Left ventricle myocardium superior (tissue), 1 donor: ENCODE data around the gene NGDN. TPM values are rescaled to one million over a fixed set of nuclear protein-coding genes. Genes with fewer than 3 reads are reported as not detected.
A peak's percentile ranks its signal among the peaks of the same experiment; 100 is the strongest.
"Not testable (repeated sequence)": the region's sequence is repeated elsewhere in the genome, so short reads cannot be mapped to it uniquely, and the experiment has no call there.

Experiments used
- ATAC-seq: fragments of 200-7000 bp; cut with Tn5 transposase; one replicate; pipeline ENCODE4 v1.9.1; 2020; ENCODE audit warnings: mild to moderate bottlenecking, moderate library complexity
- DNase-seq: peaks from one replicate; pipeline ENCODE4 v3.0.0-alpha.2; 2020
- intact Hi-C: fragments of 100-400 bp; cut with micrococcal nuclease; formaldehyde crosslinking; loops from one replicate; pipeline ENCODE4 v1.11.0; 2022
- total RNA-seq: library from RNA; stranded (reverse); fragmentation: NEBNext Ultra II Directional; extraction: Animal tissue kit (Norgen Biotek cat#: 25700); gene quantifications from one replicate; pipeline ENCODE4 v1.2.1, GENCODE V29; 2021
- donor health status: DM: no; HTN: yes; CAD: no; lungs with severe emphysema.

NGDN gene
- total RNA-seq, 1 donor from 2014 or later = 18.6 TPM

DNA sequence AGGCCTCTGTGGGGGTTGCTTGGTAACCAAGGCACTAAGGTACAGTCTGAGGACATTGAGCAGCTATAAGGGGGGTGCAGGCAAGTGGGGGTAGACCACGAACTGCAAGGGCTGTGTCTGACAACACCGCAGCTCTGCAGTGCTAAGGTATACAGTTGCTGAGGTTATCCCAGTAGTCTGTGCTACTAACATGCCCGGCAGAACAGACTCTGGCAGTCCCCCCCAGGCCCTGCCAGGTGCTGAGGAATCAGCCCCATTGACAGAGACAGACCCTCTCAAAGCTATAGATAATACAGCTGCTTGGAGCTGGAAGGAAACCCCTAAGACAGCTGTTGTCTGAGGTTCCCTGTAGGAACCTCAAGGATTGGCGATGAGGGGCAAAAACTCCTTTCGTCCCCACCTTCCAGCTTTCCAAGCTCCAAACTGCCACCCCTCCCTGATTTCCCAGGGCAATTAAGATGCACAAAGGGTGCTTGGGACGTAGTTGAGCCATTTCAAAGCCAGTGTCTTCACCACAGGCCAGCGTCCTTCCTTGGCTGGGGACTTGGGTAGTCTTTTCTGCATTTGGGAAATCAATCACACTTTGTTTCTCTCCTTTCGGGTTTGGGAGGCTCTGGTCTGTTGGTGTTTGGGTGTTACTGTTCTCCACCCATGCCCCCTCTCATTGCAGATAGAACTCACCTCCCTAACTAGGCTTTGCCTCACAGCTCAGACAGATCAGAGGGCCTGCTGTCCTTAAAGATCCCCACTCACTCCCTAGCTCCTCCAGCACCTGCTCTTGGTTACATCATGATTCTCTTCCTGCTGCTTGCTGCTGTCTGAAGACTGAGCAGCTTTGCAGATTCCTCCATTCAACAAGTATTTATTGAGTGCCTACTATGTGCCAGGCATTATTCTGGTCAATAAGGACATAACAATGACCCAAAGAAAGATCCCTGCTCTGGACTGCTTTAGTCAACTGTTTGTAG is 32.1 kb upstream of the NGDN start:
- intact Hi-C loops = no loop called here
- ATAC-seq (no peak), DNase-seq (no peak)

DNA sequence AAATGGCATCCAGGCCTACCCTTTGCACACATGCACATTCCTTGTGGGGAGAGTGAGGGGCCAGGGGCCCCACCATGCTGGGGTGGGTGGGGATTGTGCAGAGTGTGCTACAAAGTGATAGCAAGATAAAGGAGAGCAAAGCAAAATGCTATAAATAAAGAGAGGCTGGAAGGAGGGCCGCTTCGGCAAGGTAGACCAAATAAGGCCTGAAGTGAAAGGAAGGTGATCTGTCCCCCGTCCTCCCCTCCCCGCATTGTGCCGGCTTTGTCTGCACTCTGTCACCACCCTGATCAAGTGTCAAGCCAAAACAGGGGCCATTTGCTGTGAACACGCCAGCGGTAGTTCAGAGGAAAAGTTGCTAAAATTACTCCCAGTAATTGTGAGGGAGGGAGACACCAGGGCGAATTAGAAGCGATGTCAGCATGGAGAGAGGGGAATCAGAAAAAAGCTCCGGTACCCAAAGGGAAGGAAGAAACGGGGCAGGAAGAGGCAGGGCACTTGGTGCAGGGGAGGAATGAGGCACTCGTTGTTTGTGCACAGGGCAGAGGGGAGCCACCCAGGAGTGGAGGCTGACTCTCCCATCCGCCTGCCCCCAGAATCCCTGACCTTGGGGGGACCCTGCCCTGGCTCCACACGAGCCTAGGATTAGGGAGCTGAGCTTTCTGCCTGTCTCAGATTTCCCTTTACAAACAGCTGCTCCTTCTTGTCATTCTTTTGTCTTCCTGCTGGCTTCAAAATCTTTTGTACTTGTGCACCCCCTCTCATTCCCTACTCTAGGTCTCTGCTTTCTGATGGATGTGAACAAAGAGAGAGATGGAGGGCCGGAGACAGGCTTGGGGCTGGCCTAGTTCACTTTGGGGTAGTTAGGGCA is 31.2 kb upstream of the NGDN start:
- intact Hi-C loops = no loop called here
- DNase-seq = peak; percentile 82
- ATAC-seq = peak; percentile 51

GRCh38 chr14:23439107-23439835 is 30.2 kb upstream of the NGDN start:
- ATAC-seq (no peak), DNase-seq (no peak)
- intact Hi-C loops = no loop called here

DNA sequence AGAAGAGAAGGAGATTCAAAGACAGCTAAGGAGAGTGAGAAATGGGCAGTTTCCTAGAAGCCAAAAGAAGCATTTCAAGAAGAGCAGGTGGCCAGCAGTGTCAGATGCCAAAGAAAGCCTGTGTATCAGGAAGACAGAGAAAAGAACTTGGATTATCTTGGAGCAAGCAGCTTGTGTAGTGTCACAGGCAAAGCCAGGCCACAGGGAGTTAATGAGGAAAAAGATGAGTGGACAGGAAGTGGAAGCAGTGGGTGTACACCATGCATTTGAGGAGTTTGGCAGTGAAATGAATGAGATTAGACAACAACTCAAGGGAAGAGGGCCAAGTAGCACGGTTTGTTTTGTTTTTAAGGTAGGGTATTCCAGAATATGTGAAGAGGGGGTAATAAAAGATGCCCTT is 28.4 kb upstream of the NGDN start:
- ATAC-seq (no peak), DNase-seq (no peak)
- intact Hi-C loops = no loop called here

DNA sequence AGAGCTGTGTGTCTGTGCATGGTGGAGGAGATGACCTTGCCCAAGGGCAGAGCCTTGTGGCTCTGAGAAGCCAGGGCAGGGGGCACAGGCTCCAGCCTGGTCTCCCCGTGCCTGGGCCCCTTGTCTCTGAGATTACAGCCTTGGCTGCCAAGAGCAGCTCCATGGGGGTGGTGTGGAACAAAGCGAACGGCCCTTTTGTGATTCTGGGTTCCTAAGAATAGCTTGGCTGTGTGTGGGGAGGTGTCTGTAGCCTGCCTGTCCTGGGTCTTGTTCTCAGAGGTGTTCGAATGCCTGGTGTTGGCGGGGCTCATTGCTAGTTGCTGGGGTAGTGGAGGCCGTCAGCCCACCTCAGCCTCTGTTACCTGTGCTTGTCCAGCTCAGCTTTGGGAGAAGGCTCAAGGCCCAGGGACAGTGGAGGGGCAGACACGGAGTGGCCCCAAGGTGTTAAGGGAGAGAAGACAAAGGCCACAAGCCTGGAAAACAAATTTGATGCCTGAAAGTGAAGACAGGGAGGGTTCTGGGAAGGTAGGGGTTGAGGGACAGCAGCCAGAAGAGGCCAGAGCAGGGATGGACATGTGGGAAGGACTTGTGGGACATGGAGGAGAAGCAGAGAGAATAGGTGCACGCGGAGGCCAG is 26.7 kb upstream of the NGDN start:
- peak; percentile 85 for DNase-seq
- intact Hi-C loops = no loop called here
- ATAC-seq = peak; percentile 67

DNA sequence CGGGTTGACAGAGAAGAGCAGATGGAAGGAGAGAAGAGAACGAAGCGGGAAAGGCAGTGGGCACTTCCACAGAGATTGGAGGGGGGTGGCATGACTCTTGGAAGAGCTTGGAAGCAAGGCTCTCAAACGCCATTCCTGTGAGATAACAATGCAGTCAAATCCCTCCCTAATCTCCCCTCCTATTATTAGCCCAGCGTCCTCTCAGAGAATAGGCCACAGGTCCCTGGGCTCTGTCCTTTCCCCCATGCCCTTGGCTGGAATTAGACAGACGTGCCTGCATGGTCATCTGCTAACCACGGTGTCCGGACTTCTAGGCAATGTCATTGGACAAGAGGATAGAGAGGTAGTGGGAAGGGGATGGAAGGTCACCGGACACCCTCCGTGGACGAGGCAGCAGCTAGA is 26.1 kb upstream of the NGDN start:
- DNase-seq (peak; percentile 67), ATAC-seq (peak; percentile 77)
- intact Hi-C loops = no loop called here

DNA sequence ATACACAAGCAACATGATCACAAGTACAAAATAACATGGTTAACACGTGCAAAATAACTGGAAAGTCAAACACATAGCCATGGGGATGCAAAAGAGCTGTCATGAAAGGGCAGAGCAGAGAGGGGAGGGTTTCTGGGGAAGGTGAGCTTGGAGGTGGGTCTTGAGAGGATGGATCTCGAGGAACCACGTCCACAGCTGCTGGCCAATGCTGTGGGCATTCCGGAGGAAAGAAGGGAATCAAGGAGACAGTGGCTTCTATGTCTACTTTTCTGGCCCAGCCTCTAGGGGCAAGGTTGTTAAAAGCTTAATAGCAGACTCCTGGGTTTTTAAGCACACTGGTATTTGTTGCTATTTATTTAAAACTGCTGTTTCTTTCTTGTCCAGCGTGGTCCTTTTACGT is 25.6 kb upstream of the NGDN start:
- ATAC-seq = peak; percentile 10
- no peak for DNase-seq
- intact Hi-C loops = no loop called here

- ATAC-seq (peak; percentile 39), DNase-seq (no peak)
- intact Hi-C loops = no loop called here
Measured at GRCh38 chr14:23444314-23444713, 25.2 kb upstream of the NGDN start.

DNA sequence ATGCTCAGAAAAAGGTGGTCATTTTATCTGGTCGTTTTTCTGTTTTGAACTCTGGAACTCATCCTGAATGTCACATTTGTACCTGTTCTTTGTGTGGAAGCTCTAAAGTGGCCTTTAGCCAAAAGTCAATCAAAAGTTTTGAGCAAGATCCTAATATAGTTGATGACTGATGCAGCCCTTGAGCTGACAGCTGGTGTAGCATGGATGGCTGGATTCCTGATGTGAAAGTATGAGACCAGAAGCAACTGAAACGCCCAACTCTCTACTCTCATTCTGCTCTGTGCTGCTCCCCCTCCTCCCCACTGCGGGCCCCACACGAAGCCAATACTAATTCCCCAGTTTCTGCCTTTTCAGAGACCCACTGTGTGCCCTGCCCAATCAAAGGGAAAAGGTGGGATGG is 23.7 kb upstream of the NGDN start:
- intact Hi-C loops = no loop called here
- no peak for DNase-seq
- ATAC-seq = peak; percentile 7

GRCh38 chr14:23446291-23446851 is 23.1 kb upstream of the NGDN start:
- intact Hi-C loops = no loop called here
- ATAC-seq (peak; percentile 23), DNase-seq (no peak)

- intact Hi-C loops = no loop called here
- DNase-seq = no peak
- ATAC-seq = no peak
Measured at GRCh38 chr14:23447361-23448350, 21.8 kb upstream of the NGDN start.

DNA sequence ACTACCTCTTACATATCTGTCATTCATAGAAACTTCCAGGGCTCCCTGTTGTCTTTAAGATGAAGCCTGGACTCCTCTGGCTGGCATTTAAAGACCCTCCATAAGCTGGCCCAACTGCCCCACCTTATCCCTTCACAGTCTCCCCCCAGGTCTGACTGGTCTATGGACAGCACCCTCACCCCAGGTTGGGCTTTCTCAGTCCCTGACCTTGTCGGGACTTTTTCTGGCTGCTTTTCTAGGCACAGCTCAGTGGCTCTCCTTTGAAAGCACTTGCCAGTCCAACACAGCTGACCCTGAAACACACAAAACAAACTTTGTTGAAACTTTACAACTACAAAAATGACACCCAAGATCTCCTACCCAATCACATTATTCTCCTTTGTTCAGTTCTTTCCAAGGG is 20.2 kb upstream of the NGDN start:
- intact Hi-C loops = no loop called here
- ATAC-seq (peak; percentile 26), DNase-seq (no peak)

GRCh38 chr14:23450379-23450778 is 19.1 kb upstream of the NGDN start:
- ATAC-seq (no peak), DNase-seq (no peak)
- intact Hi-C loops = loop anchor here (10.0 kb wide), 1 partner anchor 126 kb away; the partner anchor contains the start of gene PABPN1

DNA sequence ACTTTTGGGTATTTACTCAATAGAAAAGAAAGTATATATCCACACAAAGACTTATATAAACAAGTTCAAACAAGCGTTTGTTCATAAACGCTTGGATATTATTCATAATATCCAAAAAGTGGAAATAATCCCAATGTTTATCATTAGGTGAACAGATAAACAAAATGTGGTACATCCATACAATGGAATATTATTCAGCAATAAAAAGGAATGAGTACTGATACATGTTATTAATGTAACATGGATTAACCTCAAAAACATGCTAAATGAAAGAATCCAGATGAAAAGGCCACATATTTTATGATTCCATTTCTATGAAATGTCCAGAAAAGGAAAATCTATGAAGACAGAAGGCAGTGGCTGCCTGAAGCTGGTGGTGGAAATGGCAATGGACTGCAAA is 17.3 kb upstream of the NGDN start:
- ATAC-seq (no peak), DNase-seq (no peak)
- intact Hi-C loops = loop anchor here (10.0 kb wide), 1 partner anchor 127 kb away; the partner anchor contains the start of gene PABPN1

DNA sequence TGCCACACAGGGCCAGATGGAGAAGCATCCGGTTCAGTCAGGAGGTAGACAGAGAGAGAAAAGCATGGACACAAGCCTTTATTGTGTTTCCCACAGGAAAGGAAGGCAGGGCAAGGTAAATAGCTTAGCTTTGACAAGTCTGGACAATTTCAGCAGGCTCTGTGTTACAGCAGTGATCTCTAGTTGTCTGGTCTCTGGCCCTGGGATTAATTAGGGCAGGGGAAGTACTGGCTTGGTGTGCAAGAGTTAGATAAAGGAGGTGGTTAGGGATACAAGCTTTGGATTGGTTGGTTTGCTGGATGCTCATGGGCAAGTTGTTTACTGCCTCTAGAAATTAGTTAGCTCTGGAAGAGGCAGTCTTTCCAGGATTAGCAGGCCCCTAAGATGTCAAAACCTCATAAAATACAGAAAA is 15.1 kb upstream of the NGDN start:
- DNase-seq (no peak), ATAC-seq (no peak)
- intact Hi-C loops = loop anchor here (10.0 kb wide), 1 partner anchor 130 kb away; the partner anchor contains the start of gene PABPN1

- intact Hi-C loops = loop anchor here (10.0 kb wide), 1 partner anchor 132 kb away; the partner anchor contains the start of gene PABPN1
- not testable (repeated sequence) for DNase-seq
- ATAC-seq = peak; percentile 84
Measured at GRCh38 chr14:23456883-23457586, 12.5 kb upstream of the NGDN start.
